ENCODE data around the gene SEZ6L2.

The SEZ6L2 gene

GRCh38 chr16:29943846-29944799, 44.8 kb upstream of the SEZ6L2 start (continued):
- TF ChIP-seq ZNF24 (tag by site-specific recombination; IDR thresholded peaks at IDR 0.05) (peak; percentile 89), ZNF626 (tag by site-specific recombination; IDR thresholded peaks at IDR 0.05) (no peak), ZNF335 (tag by site-specific recombination; conservative IDR thresholded peaks at IDR 0.05) (no peak), ZNF324 (tag by site-specific recombination; IDR thresholded peaks at IDR 0.05) (peak; percentile 11; the same call in 1 of the 2 replicates), ZBTB26 (tag by site-specific recombination; optimal IDR thresholded peaks at IDR 0.05) (peak; percentile 17), ZNF544 (tag by site-specific recombination; IDR thresholded peaks at IDR 0.05) (no peak), ZFHX2 (tag by site-specific recombination; conservative IDR thresholded peaks at IDR 0.05) (peak; percentile 97), ZNF394 (tag by site-specific recombination; IDR thresholded peaks at IDR 0.05; ENCODE audit: borderline replicate concordance) (peak; percentile 83), ZNF350 (tag by site-specific recombination; IDR thresholded peaks at IDR 0.05) (no peak), ZBTB6 (tag by site-specific recombination; IDR thresholded peaks at IDR 0.05) (peak; percentile 80; the same call in 1 of the 2 replicates), ZNF274 (IDR thresholded peaks at IDR 0.05; ENCODE audit: low read length) (no peak), ZNF274 (tag by site-specific recombination; IDR thresholded peaks at IDR 0.05; ENCODE audit: borderline replicate concordance) (no peak), ZNF398 (tag by site-specific recombination; IDR thresholded peaks at IDR 0.05) (peak; percentile 20; the same call in 1 of the 2 replicates), ZNF548 (tag by site-specific recombination; IDR thresholded peaks at IDR 0.05) (no peak), MZF1 (tag by site-specific recombination; IDR thresholded peaks at IDR 0.05; ENCODE audit: borderline replicate concordance) (peak; percentile 70; the same call in 1 of the 2 replicates), ZNF10 (tag by site-specific recombination; IDR thresholded peaks at IDR 0.05) (peak; percentile 9; the same call in 1 of the 2 replicates), ZNF211 (tag by site-specific recombination; IDR thresholded peaks at IDR 0.05; ENCODE audit: low read depth) (no peak), ZNF488 (tag by site-specific recombination; IDR thresholded peaks at IDR 0.05) (no peak), ZNF426 (tag by site-specific recombination; IDR thresholded peaks at IDR 0.05) (no peak), ZBTB11 (tag by site-specific recombination; conservative IDR thresholded peaks at IDR 0.05; ENCODE audit: low read depth) (no peak), ZNF37A (tag by site-specific recombination; IDR thresholded peaks at IDR 0.05) (no peak), ZNF513 (tag by site-specific recombination; IDR thresholded peaks at IDR 0.05) (0 out of 2 replicates have a peak, but pooled peaks have one; percentile 2), SP7 (tag by site-specific recombination; IDR thresholded peaks at IDR 0.05) (peak; percentile 99), ZNF2 (tag by site-specific recombination; IDR thresholded peaks at IDR 0.05) (peak; percentile 99), ZNF707 (tag by site-specific recombination; IDR thresholded peaks at IDR 0.05) (no peak), ZNF571 (tag by site-specific recombination; IDR thresholded peaks at IDR 0.05) (no peak), ZXDB (tag by site-specific recombination; IDR thresholded peaks at IDR 0.05) (peak; percentile 91), ZSCAN30 (tag by site-specific recombination; IDR thresholded peaks at IDR 0.05) (no peak)
